ENCODE results near the gene CACNA1D. TPM values are rescaled to one million over a fixed set of nuclear protein-coding genes. Genes with fewer than 3 reads are reported as not detected.

Gene CACNA1D
- total and polyA plus RNA-seq, 12 donors = 0.04 to 1.9 (median 0.49) TPM

DNA sequence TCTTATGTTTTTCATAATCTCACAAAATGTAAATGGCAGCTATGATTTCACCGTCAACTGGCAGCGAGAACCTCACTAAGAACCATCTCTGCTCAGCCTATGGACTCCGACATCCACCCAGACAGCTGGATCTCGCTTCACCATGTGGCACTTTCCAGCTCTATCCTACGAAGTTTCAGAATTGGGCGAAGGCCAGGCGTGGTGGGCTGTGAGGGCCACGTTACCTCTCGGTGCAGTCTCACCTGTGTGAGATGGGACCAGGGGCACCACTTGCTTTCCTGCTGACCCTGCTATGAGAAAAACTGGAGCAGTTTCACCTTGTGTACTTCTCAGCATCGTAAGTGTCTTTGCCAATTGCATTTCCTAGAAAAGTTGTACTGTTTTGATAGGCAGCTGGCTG, 319.5 kb downstream of the CACNA1D start:
- H3K9me3 ChIP-seq = no peaks in the 10 kb centered on the region
- no peak overlapping the region for H3K27ac ChIP-seq
- ATAC-seq = no peak
- DNase-seq = no peak
- H3K4me1 ChIP-seq = no peaks in the 10 kb centered on the region
- H3K36me3 ChIP-seq = no peaks in the 10 kb centered on the region
- H3K4me3 ChIP-seq = no peak overlapping the region
- H3K27me3 ChIP-seq = peaks cover 0 to 1% (median 0%) of the 10 kb centered on the region in 7 donors
- intact Hi-C loops (cut with DNase I) = no loop called here
- TF ChIP-seq, protein P1, sequence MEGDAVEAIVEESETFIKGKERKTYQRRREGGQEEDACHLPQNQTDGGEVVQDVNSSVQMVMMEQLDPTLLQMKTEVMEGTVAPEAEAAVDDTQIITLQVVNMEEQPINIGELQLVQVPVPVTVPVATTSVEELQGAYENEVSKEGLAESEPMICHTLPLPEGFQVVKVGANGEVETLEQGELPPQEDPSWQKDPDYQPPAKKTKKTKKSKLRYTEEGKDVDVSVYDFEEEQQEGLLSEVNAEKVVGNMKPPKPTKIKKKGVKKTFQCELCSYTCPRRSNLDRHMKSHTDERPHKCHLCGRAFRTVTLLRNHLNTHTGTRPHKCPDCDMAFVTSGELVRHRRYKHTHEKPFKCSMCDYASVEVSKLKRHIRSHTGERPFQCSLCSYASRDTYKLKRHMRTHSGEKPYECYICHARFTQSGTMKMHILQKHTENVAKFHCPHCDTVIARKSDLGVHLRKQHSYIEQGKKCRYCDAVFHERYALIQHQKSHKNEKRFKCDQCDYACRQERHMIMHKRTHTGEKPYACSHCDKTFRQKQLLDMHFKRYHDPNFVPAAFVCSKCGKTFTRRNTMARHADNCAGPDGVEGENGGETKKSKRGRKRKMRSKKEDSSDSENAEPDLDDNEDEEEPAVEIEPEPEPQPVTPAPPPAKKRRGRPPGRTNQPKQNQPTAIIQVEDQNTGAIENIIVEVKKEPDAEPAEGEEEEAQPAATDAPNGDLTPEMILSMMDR (IDR thresholded peaks at IDR 0.05) = no peak
- 84 to 88% methylated on average over 10 of the region's 10 CpGs for WGBS, 2 donors

DNA sequence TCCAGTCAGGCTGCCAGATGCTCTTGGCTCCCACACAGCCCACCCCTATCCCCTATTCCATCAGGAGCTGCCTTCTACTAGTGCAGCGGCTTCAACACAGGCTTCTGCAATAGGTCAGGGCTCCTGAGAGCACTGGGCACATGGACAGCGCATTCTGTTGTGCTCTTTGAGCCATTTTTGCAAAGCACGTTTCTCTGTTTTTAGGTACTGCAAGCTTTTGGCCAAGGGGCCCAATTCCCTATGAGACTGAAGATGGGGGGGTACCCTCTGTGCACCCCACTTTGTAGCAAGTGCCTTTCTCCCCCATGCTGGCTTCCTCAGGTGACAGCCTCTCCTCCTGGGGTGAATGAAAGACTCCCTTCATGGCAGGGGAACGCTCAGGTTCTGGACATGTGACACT, 320.7 kb downstream of the CACNA1D start:
- Histone ChIP-seq H3K27me3 (peaks cover 0 to 6% (median 0%) of the 10 kb centered on the region in 7 donors), H3K9me3 (no peaks in the 10 kb centered on the region), H3K36me3 (no peaks in the 10 kb centered on the region), H3K27ac (no peak overlapping the region), H3K4me1 (no peaks in the 10 kb centered on the region), H3K4me3 (no peak overlapping the region)
- TF ChIP-seq, protein P1 (IDR thresholded peaks at IDR 0.05) = no peak
- intact Hi-C loops (cut with DNase I) = no loop called here
- ATAC-seq (no peak), DNase-seq (no peak)
- WGBS, 2 donors = 82 to 98% methylated on average over 4 of the region's 4 CpGs

DNA sequence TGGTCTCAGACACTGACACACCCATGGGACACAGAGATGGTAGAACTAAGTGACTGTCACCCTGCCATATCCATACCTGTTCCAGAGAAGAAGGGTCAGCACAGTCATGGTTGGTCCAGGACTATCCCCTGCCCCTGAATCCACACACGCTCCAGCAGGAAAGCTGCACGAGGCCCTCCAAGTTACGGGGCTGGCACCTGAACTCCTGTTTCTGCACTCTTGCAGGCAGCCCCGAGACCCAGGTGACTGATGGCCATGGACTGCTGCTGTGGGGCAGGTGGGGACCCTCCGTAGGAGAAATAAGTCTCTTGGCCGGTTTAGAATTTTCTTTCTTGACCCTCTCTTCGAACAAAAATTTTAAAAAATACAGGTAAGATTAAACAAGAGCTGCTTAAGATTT, 321.2 kb downstream of the CACNA1D start:
- intact Hi-C loops (cut with DNase I) = no loop called here
- DNase-seq = no peak

DNA sequence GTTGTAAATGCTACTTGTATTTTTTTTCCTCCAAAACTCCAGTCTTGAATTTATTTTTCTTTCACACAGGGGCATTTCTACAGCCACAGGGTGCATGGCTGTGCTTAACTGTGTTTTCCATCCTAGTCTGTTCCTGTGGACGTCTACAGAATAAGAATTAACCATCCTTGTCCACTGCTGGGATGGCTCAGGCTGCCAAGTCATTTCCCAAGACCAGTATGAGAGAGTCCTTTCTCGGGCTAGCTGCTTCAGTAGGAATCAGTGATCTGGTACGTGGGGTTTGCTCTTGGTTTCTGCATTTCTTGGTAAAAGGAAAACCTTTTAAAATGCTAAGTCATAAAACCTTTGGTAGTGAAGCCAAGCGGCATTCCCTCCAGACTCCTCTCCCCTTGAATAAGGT, 322.0 kb downstream of the CACNA1D start:
- 76 to 90% methylated on average over 4 of the region's 4 CpGs for WGBS, 2 donors
- no peaks in the 10 kb centered on the region for H3K36me3 ChIP-seq
- H3K27me3 ChIP-seq = peaks cover 0 to 6% (median 0%) of the 10 kb centered on the region in 7 donors
- TF ChIP-seq, protein P1 (IDR thresholded peaks at IDR 0.05) = no peak
- ATAC-seq (no peak), DNase-seq (no peak)
- intact Hi-C loops (cut with DNase I) = no loop called here
- no peaks in the 10 kb centered on the region for H3K9me3 ChIP-seq
- no peak overlapping the region for H3K27ac ChIP-seq
- H3K4me1 ChIP-seq = no peaks in the 10 kb centered on the region
- H3K4me3 ChIP-seq = no peak overlapping the region

More for the DNA sequence above, 321.2 kb downstream of the CACNA1D start:
- H3K27ac ChIP-seq = no peak overlapping the region
- no peaks in the 10 kb centered on the region for H3K9me3 ChIP-seq
- no peaks in the 10 kb centered on the region for H3K36me3 ChIP-seq
- 91 to 97% methylated on average over 7 of the region's 7 CpGs for WGBS, 2 donors
- no peaks in the 10 kb centered on the region for H3K4me1 ChIP-seq
- no peak overlapping the region for H3K4me3 ChIP-seq
- peaks cover 0 to 6% (median 0%) of the 10 kb centered on the region in 7 donors for H3K27me3 ChIP-seq
- TF ChIP-seq, protein P1 (IDR thresholded peaks at IDR 0.05) = no peak
- no peak for ATAC-seq
